NCI-H2107 treated with DMSO at 0.1 percent for 48 hours (cell line): ENCODE data around the gene TRAF2.

Experiments
- DNase-seq: peaks from one replicate; lab custom pipeline; 2025; ENCODE audit not compliant: unreplicated experiment; lab: John Stamatoyannopoulos, UW

The TRAF2 gene

GRCh38 chr9:136949239-136949816 lies 63.0 kb downstream of the TRAF2 start:
- peak; percentile 46 for DNase-seq

DNA sequence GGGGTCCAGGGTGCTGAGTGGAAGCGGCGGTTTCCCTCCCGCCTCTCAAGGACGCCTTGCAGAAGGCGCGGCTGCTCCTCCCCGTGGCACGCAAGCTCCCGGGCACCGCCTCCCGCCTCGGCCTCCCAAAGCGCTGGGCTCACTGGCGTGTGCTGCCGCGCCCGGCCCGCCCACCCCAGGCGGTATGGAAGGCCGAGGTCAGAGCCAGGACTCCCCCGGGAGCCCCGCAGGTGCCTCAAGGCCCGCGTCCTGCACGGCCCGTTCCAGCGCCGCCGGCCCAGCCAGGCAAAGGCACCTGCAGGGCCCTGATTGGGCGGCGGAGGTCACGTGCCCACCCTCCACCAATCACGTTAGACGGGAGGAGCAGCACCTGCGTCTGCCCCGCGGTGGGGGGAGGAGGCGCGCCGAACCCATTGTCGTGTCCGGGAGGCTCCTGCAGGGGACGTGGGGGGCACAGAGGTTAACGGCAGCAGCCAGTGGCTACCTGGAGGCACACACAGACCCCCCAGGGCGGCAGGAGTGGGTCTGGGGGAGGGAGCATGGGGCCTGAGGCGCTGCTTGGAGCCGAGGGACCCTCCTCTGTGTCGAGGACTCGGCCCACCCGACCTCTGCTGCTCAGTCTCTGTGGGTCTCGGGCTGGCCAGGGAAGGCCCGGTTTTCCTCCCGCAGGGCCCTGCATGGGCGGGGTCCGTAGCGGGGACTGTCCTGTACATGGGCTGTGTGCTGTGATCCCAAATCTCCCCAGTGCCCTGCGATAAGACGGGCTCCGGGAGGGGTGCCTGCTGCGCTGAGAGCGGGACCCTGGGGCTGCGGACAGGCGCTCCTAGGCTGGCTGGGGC lies 63.7 kb downstream of the TRAF2 start:
- peak; percentile 84 for DNase-seq

DNA sequence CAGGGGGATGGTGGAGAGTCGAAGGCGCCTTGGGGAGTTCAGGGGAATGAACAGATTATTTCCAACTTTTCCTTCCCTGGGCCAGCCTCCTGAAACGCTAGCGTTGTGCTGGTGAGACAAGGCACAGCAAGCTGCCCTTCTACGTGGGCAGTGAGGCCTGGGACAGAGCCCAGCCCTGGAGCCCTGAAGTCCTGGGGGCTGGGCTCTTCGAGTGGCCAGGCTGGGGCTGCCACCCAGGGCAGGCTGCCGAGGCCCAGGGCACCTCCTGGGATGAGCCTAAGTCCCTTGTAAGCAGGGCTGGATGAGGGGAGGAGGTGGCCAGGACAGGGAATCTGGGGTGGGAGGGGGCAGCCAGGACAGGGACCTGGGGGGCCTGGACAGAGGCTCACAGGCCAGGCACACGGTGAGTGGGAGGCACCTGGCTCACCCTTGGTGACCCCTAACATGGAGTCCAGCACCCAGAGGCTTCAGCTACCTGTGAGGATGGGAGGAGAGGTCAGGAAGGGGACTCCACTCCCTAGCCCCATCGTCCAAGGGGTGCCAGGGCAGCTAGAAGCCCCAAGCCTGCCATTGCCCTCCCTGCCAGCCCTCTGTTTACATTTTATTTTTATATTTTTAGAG lies 64.5 kb downstream of the TRAF2 start:
- DNase-seq, result no peak

- no peak for DNase-seq
These were observed 65.4 kb downstream of the TRAF2 start, which contains the start of gene LCN12 for GRCh38 chr9:136951541-136952320. LCN12 (plus strand) TSS chr9:136952273; CDS start chr9:136952328, 55 bp downstream.

DNA sequence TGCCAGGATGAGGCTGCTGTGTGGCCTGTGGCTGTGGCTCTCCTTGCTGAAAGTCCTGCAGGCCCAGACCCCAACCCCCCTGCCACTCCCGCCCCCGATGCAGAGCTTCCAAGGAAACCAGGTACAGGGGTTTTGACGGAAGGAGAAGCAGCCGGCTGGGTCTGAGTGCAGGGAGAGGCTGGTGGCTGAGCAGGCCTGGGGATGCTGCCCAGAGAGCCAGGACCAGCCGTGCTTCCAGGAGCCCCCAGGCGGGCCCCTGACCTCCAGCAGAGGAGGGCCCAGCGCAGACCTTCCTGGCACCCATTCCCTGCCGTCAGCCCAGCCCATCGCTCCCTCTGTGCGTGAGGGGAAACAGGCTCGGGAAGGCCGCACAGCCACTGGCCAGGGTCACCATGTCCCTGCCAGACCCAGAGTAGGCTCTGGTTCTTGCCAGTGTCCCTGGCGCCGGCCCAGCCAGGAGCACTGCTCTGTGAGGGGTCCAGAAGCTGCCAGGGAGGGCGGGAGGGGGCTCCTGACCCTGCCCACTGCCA lies 66.1 kb downstream of the TRAF2 start:
- DNase-seq, result no peak

GRCh38 chr9:136952876-136953770 lies 66.8 kb downstream of the TRAF2 start:
- DNase-seq, result no peak

DNA sequence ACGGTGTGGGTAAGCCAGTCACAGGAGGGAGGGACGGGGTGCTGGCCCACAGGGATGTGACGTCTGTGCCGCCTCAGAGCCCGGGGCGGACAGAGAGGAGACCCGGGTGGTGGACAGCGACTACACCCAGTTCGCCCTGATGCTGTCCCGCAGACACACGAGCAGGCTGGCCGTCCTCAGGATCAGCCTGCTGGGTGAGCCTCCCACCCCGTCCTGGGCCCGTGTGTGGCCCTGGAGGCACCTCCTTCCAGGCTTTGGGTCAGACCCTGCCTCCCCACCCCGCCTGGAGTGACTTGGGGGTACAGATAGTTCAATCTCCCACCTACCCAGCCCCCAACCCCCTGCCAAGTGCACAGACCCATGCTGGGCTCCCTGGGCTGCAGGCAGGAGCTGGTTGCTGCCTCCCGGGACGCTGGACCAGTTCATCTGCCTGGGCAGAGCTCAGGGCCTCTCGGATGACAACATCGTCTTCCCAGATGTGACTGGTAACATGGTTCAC lies 67.5 kb downstream of the TRAF2 start:
- no peak for DNase-seq

- no peak for DNase-seq
These were observed 68.2 kb downstream of the TRAF2 start for GRCh38 chr9:136954270-136955083.

- no peak for DNase-seq
These were observed 69.1 kb downstream of the TRAF2 start for GRCh38 chr9:136955202-136955942.

DNA sequence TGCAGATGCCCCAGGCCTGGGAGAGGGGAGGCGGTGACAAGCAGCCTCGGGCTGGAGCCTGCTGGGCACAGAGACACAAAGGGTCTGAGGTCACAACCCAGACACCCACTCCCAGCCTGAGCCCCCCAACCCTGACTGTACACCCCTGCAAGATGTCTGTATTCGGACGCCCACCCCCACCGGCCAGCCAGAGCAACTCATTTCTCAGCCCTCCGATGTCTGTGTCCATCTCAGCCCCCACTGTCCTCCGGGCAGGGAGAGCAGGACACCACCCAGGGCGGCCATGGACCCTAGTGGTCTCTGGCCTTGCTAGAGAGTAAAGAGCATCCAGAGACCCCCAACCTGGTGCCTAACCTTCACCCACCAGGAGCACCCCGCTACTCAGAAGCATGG lies 69.6 kb downstream of the TRAF2 start:
- DNase-seq, result no peak

- no peak for DNase-seq
These were observed 70.3 kb downstream of the TRAF2 start for GRCh38 chr9:136956604-136957003.

- DNase-seq, result no peak
These were observed 71.1 kb downstream of the TRAF2 start for GRCh38 chr9:136957461-136957860.

DNA sequence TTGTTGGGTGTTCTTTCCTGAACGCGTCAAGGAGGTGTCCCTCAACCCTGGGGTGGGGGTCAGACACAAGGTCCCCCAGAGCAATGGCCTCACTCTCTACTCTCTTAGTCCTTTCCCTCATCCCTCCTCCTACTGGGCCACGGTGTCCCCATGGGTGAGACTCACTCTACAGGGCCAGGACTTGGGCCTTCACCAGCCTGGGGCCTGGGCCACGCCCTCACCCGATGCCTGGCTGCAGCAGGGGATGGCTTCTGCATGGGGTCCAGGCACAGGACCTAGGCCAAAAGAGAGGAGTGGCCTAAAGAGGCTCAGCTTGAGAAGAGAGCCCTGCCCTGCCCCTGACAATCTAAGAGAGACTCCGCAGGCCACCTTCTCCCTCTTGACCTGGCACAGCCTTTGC lies 71.6 kb downstream of the TRAF2 start:
- DNase-seq, result no peak

DNA sequence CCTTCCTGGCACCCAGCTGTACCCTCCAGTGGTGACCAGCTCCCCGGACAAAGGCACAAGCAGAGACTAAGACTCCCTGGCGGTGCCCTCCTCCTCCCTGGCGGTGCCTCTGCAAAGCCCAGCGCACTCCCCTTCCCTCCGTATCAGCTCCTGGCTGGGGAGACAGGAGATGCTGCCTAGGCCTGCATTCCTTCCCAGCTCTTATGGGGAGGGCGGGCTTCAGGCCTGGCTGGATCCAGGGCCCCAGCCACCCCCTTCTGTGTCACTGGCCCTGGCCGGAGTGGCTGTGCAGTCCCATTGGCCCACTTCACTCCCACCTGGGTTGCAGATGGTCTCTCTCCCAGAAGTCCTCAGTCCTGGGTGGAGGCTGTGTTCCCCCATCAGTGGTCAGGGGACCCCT lies 72.2 kb downstream of the TRAF2 start:
- no peak for DNase-seq

DNA sequence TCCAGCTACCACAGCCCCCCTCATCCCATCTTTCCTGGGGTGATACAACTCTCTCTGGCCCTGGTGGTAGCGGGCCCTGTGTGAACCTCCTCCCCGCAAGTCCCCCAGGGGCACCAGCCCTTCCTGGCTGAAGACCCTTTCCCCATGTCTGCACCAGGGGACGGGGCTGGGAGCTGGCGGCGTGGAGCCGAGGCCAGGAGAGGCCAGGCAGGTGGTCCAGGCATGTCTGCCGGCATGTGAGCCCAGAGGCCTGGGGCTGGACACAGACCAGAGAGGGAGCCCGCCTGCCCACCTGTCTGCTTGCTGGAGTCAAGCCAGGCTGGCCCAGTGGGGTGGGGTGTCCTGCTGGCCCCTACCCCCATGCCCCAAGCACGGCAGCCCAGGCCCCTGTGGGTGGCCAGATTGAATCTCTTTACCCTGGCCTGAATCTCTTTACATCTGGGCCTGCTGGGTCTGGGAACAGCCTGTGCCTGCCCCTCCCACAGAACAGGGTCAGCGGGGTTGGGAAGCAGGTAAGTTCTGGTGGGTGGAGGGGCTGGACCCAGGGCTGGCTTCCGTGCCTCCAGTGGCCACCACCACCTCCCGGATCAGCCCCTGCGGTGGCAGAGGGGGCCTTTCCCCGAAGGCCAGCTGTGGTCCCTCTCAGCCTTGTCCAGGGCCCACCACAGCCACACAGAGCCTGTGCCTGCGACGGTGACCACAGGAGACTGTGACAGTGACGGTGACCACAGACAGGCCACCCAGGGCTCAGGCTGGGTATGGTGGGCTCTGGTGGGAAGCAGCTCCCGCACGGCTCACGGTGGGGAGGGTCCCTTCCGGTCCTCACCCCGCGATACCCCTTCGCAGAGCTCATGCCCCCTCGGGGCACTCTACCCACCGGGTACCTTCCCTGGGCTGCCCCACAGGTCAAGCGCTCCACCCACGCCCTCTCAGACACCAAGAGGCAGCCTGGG lies 72.9 kb downstream of the TRAF2 start:
- DNase-seq, result no peak

- DNase-seq, result no peak
These were observed 74.1 kb downstream of the TRAF2 start for GRCh38 chr9:136960212-136960937.

- DNase-seq, result no peak
These were observed 74.6 kb downstream of the TRAF2 start for GRCh38 chr9:136960938-136961275.
